GM23248 (cell line): ENCODE measurements around the gene INPP4A.

ENCODE experiments used
- EZH2 ChIP-seq: fragments of 200-600 bp; sonication (generic); IDR thresholded peaks from 2 replicates; pipeline ENCODE4 v1.6.1; 2018; ENCODE audit warnings: antibody characterized with exemption, mild to moderate bottlenecking; ENCODE audit not compliant: insufficient read depth, poor library complexity, severe bottlenecking
- EZH2phosphoT487 ChIP-seq: fragments of 200-600 bp; sonication (generic); IDR thresholded peaks from 2 replicates; pipeline ENCODE4 v1.6.1; 2018; ENCODE audit warnings: antibody characterized with exemption, moderate library complexity, mild to moderate bottlenecking, low read depth; ENCODE audit not compliant: insufficient read depth

- TF ChIP-seq EZH2 = no peak
- TF ChIP-seq EZH2phosphoT487 = no peak
These were observed 128.8 kb downstream of the INPP4A start for GRCh38 chr2:98573426-98573825.
